Activated gamma-delta T cell (primary cell): ENCODE data around the gene FASN.
"Not testable (repeated sequence)": the region's sequence is repeated elsewhere in the genome, so short reads cannot be mapped to it uniquely, and the experiment has no call there.

ENCODE experiments used
- DNase-seq: peaks from one replicate; lab custom pipeline; 2025; lab: John Stamatoyannopoulos, UW

FASN gene

DNA sequence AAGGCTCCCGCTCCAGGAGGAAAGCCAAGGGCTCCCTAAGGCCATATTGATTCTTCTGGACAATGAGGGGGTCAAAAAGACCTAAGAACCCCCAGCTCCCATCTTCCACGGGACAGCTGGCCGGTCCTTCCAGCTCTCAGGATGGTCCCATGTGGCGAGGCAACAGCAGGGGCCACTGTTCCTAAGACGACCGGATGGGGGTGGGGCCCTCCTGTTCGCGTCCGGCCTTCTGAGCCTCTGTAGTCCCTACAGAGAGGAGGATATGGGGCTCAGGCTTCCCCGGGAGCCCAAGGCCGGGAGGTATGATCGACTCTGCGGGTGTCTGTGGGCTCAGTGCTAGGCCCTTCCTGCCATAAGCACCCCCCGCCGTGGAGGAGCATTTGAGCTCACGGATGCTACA lies 54.5 kb downstream of the FASN start:
- DNase-seq = no peak

GRCh38 chr17:82042649-82043048 lies 55.4 kb downstream of the FASN start:
- no peak for DNase-seq

DNA sequence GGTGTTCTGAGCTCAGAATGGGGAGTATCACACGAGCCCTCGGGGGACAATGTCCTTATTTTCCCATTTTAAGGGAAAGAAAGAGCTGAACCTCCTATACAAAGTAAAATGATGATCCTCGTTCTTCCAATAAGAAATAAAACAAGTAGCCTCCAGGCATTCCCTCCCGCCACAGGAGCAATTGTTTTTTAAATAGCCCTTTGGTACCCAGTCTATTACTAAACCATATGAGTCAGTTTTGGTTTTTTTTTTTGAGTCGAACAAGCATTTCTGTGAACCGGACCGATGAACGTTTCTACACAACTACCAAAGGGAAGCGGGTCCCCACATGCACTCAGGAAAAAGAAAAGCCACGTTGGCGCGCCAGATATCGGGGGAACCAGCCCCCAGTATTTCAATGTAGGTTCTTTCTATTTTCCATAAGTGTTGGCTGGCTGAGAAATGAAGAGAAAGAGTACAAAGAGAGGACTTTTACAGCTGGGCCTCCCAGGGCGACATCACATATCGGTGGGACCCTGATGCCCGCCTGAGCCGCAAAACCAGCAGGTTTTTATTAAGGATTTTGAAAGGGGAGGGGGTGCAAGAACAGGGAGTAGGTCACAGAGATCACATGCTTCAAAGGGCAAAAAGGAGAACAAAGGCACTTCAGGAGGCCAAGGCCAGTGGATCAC lies 56.8 kb downstream of the FASN start:
- no peak for DNase-seq

DNA sequence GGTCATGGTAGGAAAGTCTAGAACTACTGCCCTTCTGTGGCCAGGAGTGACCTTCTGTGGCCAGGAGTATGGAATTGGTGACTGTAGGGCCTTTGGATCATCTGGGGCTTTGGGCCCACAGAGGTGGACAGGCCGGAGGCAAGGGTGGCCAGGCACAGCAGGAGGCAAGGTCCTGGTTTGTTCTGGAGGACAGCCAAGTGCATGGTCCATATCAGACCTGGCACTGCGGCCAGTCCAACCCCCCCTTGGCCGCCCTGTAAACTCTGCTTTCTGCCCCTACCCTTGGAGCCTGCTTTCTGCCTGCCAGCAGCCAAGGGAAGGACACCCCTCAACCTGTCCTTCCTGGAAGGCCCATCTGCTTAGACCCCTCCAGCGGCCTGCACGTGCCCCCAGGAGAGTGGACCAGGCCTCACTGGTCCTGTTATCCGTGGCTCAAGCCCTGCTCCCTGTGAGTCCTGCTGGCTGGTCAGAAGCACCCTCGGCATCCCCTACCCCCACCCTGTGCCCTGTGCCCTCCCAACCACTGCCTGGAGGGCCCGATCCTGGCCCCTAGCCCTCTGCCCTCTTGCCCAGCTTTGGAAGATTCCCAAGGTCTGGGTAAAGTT lies 58.2 kb downstream of the FASN start:
- no peak for DNase-seq

DNA sequence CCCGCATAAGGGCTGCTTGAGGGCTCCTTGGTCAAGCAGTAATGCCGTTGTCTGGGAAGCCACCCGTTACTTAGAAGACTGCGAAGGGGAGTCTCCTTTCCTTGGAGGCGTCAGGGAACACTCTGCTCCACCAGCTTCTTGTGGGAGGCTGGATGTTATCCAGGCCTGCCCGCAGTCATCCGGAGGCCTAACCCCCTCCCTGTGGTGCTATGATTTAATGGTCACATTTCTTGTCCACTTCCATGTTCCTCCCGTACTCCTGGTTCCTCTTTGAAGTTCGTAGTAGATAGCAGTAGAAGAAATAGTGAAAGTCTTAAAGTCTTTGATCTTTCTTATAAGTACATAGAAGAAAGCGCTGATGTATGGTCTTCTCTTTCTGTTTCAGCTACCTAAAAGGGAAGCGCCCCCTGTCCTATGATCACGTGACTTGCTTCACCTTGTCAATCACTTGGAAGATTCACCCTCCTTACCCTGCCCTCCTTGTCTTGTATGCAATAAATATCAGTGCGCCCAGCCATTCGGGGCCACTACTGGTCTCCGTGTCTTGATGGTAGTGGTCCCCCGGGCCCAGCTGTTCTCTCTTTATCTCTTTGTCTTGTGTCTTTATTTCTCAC lies 59.1 kb downstream of the FASN start:
- DNase-seq = not testable (repeated sequence)

DNA sequence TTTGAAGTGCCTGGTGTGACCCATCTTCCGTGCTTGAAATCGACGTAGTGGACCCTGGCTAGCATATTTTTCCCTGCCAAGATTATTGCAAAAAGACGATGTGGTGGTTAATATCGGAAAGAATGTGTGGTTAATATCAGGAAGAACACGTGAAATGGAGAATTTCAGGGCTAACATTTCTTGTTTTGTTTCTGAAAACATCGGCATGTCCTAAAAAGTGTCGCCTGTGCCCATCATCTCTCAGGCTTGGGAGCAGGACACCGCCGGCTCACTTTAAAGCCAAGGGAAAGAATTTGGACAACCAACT lies 60.2 kb downstream of the FASN start:
- no peak for DNase-seq

GRCh38 chr17:82037092-82037888 lies 60.7 kb downstream of the FASN start, which contains the start of gene DCXR:
TSS of gene DCXR (minus strand) at chr17:82037697. CDS start at chr17:82037682, 15 bp downstream.
- peak; percentile 95 for DNase-seq

DNA sequence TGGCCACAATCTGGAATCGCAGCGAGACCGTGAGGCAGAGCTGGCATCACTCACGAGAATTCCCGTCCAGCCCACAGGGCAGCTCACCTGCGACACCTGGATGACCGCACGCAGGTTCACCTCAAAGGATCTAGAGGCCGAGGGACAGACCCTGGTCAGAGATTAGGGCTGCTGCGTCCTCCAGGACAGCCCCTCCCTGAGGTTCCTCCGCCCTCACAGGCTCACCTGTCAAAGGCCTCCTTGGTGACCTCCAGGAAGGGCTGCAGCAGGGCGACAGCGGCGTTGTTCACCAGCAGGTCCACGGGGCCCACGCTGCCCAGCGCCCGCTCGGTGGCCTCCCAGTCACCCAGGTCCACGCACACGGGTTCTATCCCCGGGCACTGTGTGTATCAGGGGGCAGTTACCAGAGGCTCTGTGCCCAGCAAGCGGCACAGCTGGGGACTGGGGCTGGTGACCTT lies 61.4 kb downstream of the FASN start:
- DNase-seq = no peak

DNA sequence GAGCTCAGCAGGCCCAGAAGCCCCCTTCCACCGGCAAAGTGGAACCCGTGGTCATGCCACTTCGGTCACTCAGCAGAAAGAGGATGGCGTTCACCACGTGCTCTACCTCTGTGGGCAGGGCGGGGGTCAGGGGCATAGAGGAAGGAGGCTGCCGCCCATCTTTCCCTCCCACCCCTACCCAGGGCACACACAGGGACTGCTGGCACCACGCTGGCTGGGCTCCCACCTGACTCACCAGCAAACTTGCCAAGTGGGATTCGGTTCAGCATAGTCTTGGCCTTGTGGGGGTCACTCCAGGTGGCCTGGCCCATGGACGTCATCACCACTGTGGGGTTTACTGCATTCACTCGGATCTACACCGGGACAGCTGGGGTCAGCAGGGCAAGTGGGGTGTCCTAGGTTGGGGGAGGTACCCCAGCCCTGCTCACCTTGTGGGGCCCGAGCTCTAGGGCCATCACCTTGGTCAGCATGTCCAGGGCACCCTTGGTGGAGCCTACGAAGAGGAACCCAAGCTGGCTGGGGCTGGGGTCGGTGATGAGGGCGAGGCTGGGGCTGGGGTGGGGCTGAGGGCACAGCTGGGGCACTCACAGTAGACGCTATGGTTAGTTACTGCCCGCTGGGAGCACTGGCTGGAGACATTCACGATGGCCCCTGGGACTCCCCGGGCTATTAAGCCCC lies 61.9 kb downstream of the FASN start:
- no peak for DNase-seq

- no peak for DNase-seq
Measured at GRCh38 chr17:82035488-82035887, 62.5 kb downstream of the FASN start.

- DNase-seq = no peak
Measured at GRCh38 chr17:82034371-82035011, 63.5 kb downstream of the FASN start.

DNA sequence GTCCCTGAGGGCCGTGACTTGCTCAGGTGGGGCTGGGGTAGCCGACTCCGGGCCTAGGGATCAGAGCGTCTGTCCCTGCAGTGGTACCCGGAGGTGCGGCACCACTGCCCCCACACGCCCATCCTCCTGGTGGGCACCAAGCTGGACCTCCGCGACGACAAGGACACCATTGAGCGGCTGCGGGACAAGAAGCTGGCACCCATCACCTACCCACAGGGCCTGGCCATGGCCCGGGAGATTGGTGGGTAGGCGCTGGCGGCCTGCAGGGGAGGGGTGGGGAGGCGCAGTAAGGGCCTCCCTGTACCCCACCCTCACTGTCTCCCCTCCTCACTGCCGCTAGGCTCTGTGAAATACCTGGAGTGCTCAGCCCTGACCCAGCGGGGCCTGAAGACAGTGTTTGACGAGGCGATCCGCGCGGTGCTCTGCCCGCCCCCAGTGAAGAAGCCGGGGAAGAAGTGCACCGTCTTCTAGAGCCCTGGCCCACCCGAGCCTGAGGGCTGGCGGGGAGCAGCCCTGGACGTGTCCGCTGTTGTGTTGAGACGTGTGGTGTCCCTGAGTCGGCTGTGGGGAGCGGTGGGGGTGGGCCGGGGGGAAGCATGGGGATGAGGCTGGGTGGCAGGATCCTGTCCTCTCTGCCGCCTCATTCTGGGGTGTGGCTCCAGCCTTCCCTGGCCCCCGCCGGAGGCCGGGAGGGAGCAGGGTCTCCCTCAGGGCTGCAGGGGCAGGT lies 64.5 kb downstream of the FASN start:
- DNase-seq = no peak

GRCh38 chr17:82031885-82032627 lies 66.0 kb downstream of the FASN start:
- no peak for DNase-seq

DNA sequence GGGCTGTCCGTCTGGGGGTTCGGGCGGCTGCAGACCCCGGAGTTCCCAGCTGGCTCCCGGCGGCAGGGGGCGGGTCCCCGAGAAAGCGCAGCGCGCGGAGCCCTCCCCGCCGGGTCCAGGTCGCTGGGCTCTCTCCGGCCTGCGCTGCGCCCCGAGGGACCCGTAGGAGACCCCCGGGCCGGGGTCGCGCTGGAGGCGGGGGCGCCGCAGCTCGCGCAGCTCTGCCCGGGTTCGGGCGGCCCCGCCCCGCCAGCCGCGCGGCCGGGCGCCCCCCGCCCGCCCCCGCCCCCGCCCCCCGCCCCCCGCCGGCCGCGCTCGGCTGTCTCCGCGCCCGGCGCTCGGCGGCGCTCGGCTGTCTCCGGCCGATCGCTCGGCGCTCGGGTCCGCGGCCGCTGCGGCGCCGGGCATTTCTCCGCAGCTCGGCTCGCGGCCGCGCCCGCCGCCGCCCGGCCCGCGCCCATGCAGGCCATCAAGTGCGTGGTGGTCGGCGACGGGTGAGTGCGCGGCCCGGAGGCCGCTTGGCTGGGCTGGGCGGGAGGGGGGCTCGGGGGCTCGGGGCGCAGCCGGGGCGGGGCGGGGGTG lies 66.6 kb downstream of the FASN start, which contains the start of gene RAC3:
Gene RAC3, plus strand, starts transcription at position 376 of the 582 bp plus-strand sequence. Its CDS starts 84 bp downstream, at position 460.
- DNase-seq = no peak

- DNase-seq = peak; percentile 60
Measured at GRCh38 chr17:82030470-82031302, 67.3 kb downstream of the FASN start.

DNA sequence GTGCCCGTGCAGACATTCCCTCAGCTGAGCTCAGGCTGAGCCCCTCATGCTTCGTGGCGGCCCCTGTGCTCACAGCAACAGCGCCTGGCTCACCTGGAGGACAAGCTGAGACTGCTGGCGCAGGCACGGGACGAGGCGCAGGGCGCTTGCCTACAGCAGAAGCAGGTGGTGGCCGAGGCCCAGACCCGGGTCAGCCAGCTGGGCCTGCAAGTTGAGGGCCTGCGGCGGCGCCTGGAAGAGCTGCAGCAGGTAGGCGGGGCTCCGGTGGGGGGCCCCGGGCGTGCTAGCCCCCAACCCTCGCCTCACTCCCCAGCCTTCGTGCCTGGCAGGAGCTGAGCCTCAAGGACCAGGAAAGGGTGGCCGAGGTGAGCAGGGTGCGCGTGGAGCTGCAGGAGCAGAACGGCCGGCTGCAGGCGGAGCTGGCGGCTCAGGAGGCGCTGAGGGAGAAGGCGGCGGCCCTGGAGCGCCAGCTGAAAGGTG lies 68.0 kb downstream of the FASN start:
- DNase-seq = no peak

DNA sequence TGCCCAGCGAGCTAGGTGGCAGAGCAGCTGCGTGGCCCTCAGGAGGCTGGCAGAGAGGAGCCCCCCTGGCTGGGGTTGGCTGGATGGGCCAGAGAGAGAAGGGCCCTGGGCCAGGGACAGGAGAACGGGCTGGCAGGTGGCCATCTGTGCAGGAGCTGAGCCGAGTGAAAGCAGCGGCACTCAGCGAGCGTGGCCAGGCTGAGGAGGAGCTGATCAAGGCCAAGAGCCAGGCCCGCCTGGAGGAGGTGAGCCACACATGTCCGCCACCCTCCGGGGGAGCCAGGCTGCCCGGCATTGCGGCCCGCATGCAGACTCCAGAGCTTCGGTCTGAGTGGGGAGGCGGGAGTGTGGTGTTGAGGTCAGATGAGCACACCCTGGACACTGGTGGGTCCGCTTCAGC lies 68.6 kb downstream of the FASN start:
- DNase-seq = no peak

DNA sequence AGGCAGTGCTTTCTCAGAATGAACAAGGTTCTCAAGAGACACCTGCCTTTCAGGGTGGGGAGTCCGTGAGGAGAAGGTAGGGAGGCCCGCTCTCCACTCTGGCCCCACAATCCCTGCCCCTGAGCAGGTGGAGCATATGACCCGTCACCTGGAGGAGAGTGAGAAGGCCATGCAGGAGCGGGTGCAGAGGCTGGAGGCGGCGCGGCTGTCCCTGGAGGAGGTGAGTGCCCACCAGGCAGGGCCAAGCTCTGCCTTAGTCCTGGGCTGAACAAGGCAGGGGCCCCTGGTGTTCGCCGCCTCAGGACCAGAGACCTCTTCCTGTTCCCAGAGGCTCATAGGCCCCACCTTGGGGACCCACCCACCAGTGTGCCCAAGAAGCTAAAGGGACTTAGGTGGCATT lies 69.1 kb downstream of the FASN start:
- DNase-seq = no peak
